ENCODE results near the gene TMEM208.

- no peak for TF ChIP-seq CTCF (IDR thresholded peaks at IDR 0.05; ENCODE audit: insufficient read depth, low read depth, low read length)
- TF ChIP-seq EZH2 (IDR thresholded peaks at IDR 0.05; ENCODE audit: insufficient read depth, low read length): no peak
Measured at GRCh38 chr16:67185651-67186134, 41.2 kb upstream of the TMEM208 start.
